GM12878 (cell line): ENCODE results near the gene RELL2. TPM values are rescaled to one million over a fixed set of nuclear protein-coding genes. Genes with fewer than 3 reads are reported as not detected.

Experiments
- ATAC-seq: fragments of 200-7000 bp; cut with Tn5 transposase; 3 replicates; pipeline ENCODE4 v1.9.1; 2020; ENCODE audit warnings: mild to moderate bottlenecking, moderate library complexity
- BruUV-seq: library from RNA; stranded (reverse); fragments of 400-500 nt; replicated peaks from 2 replicates; lab custom pipeline; 2021; lab: Mats Ljungman, UMichigan
- CTCF ChIA-PET: fragments of 300-600 bp; sonication (Branson Sonifier 250); formaldehyde crosslinking; extraction: SDS; loops from one replicate; lab custom pipeline; 2021; ENCODE audit warnings: inconsistent platforms; lab: Yijun Ruan, JAX
- POLR2A ChIA-PET: fragments of 350-600 bp; formaldehyde crosslinking; extraction: SDS; loops from one replicate; lab custom pipeline; 2021; ENCODE audit warnings: inconsistent platforms; lab: Charles Lee
- RAD21 ChIA-PET: fragments of 300-600 bp; sonication (Branson Sonifier 250); formaldehyde crosslinking; loops from one replicate; lab custom pipeline; 2023; ENCODE audit warnings: antibody characterized with exemption; ENCODE audit not compliant: unreplicated experiment; lab: Charles Lee
- SMC1A ChIA-PET: fragments of 300-600 bp; sonication (Branson Sonifier 250); formaldehyde crosslinking; loops from one replicate; lab custom pipeline; 2023; ENCODE audit not compliant: unreplicated experiment, uncharacterized antibody; lab: Charles Lee
- DNase-seq: peaks from one replicate; pipeline ENCODE4 v3.0.0-alpha.2; 2011; ENCODE audit warnings: low read depth, low spot score
- FAIRE-seq: peaks from 3 replicates; lab custom pipeline; 2011; peaks lifted over from hg19 to GRCh38; lab: Jason Lieb, UNC
- H2AFZ ChIP-seq: 2 replicates; pipeline ENCODE4 v1.6.0; 2011; ENCODE audit warnings: low read depth, low read length, control low read depth; ENCODE audit not compliant: control insufficient read depth
- H3K27ac ChIP-seq: 2 replicates; pipeline ENCODE4 v1.5.1; 2011; ENCODE audit warnings: control low read depth; ENCODE audit not compliant: control insufficient read depth, insufficient read depth
- H3K27me3 ChIP-seq, 2 experiments: replicated peaks in 1 of 2; 2 replicates each; pipeline versions ENCODE4 v1.6.0 to v1.6.1; 2011; ENCODE audit warnings: low read length in 1 of 2; ENCODE audit not compliant: control insufficient read depth in 2 of 2, insufficient read depth in 2 of 2
- H3K36me3 ChIP-seq, 2 experiments: 2 replicates each; pipeline ENCODE4 v1.5.1; 2011; ENCODE audit warnings: low read length in 1 of 2; ENCODE audit not compliant: control insufficient read depth in 2 of 2, insufficient read depth in 2 of 2
- H3K4me1 ChIP-seq: 2 replicates; pipeline ENCODE4 v1.6.1; 2011; ENCODE audit warnings: mild to moderate bottlenecking, low read length, moderate library complexity, mixed read lengths; ENCODE audit not compliant: control insufficient read depth, insufficient read depth
- H3K4me2 ChIP-seq: 2 replicates; pipeline ENCODE4 v1.6.0; 2011; ENCODE audit warnings: control low read depth; ENCODE audit not compliant: control insufficient read depth, insufficient read depth
- H3K4me3 ChIP-seq: fragments of 200-600 bp; sonication (generic); 2 replicates; pipeline ENCODE4 v1.5.1; 2016
- H3K79me2 ChIP-seq: 2 replicates; pipeline ENCODE4 v1.6.0; 2011; ENCODE audit warnings: low read length; ENCODE audit not compliant: control insufficient read depth, insufficient read depth
- H3K9ac ChIP-seq: 2 replicates; pipeline ENCODE4 v1.8.0; 2011; ENCODE audit warnings: low read length, control low read depth, mixed read lengths; ENCODE audit not compliant: control insufficient read depth, insufficient read depth
- H3K9me3 ChIP-seq: replicated peaks from 3 replicates; pipeline ENCODE4 v1.5.1; 2011; ENCODE audit warnings: mild to moderate bottlenecking, low read length; ENCODE audit not compliant: control insufficient read depth, insufficient read depth
- H4K20me1 ChIP-seq: 2 replicates; pipeline ENCODE4 v1.6.0; 2011; ENCODE audit not compliant: control insufficient read depth, insufficient read depth
- BCLAF1 ChIP-seq: fragments of 450-650 bp; IDR thresholded peaks from 2 replicates; pipeline ENCODE4 v1.6.1; 2017; ENCODE audit warnings: antibody characterized with exemption, mild to moderate bottlenecking, moderate library complexity
- CHD4 ChIP-seq: fragments of 200-600 bp; sonication (generic); IDR thresholded peaks from 2 replicates; pipeline ENCODE4 v1.6.1; 2016; ENCODE audit warnings: mild to moderate bottlenecking
- ETV6 ChIP-seq, 2 experiments: fragments of 450-650 bp in 1 of 2; IDR thresholded peaks in 1 of 2; conservative IDR thresholded peaks in 1 of 2; 2 replicates each; pipeline ENCODE4 v1.6.1; 2014; ENCODE audit warnings: antibody characterized with exemption in 1 of 2, borderline replicate concordance in 1 of 2, low read depth in 1 of 2, mild to moderate bottlenecking in 1 of 2, moderate library complexity in 1 of 2
- FOS ChIP-seq: IDR thresholded peaks from 3 replicates; pipeline ENCODE4 v1.6.1; 2011; ENCODE audit warnings: borderline replicate concordance; ENCODE audit not compliant: insufficient read length; ENCODE audit errors: extremely low read depth
- GABPA ChIP-seq: IDR thresholded peaks from 2 replicates; pipeline ENCODE4 v1.6.1; 2014; ENCODE audit warnings: antibody characterized with exemption, low read depth, mild to moderate bottlenecking, inconsistent platforms
- IRF5 ChIP-seq: fragments of 450-650 bp; IDR thresholded peaks from 2 replicates; pipeline ENCODE4 v1.6.1; 2017; ENCODE audit warnings: borderline replicate concordance
- NR2C1 ChIP-seq: fragments of 450-650 bp; IDR thresholded peaks from 2 replicates; pipeline ENCODE4 v1.6.1; 2017; ENCODE audit warnings: antibody characterized with exemption, mild to moderate bottlenecking, moderate library complexity
- NR2C2 ChIP-seq: IDR thresholded peaks from 2 replicates; pipeline ENCODE4 v1.6.1; 2011; ENCODE audit warnings: borderline replicate concordance, low read depth; ENCODE audit not compliant: control insufficient read depth, insufficient read length
- SPI1 ChIP-seq: IDR thresholded peaks from 2 replicates; pipeline ENCODE4 v1.6.1; 2011; ENCODE audit warnings: low read depth, mild to moderate bottlenecking, low read length, moderate library complexity, borderline replicate concordance; ENCODE audit not compliant: insufficient read depth
- TARDBP ChIP-seq: IDR thresholded peaks from 2 replicates; pipeline ENCODE4 v1.6.1; 2016; ENCODE audit warnings: borderline replicate concordance
- YBX1 ChIP-seq: fragments of 450-650 bp; IDR thresholded peaks from 2 replicates; pipeline ENCODE4 v1.6.1; 2016; ENCODE audit warnings: antibody characterized with exemption
- ZBTB33 ChIP-seq: fragments of 450-650 bp; IDR thresholded peaks from 2 replicates; pipeline ENCODE4 v1.6.1; 2017; ENCODE audit warnings: mild to moderate bottlenecking
- ZNF592 ChIP-seq: fragments of 450-650 bp; IDR thresholded peaks from 2 replicates; pipeline ENCODE4 v1.6.1; 2017; ENCODE audit warnings: mild to moderate bottlenecking, moderate library complexity
- in situ Hi-C: fragments of 300-500 bp; cut with MboI; formaldehyde crosslinking; loops from 9 replicates; pipeline ENCODE4 v1.14.3; 2018; ENCODE audit warnings: mixed read lengths
- intact Hi-C: fragments of 100-400 bp; cut with micrococcal nuclease; formaldehyde crosslinking; loops from one replicate; pipeline ENCODE4 v1.14.2; 2022; ENCODE audit not compliant: unreplicated experiment
- polyA plus RNA-seq, 11 experiments: library from polyadenylated mRNA; depleted of rRNA in 4 of 11; unstranded in 6 of 11; stranded (reverse) in 5 of 11; fragments of >200 nt; fragmentation: Nextera tagmentation in 4 of 11; fragmentation: Illumina TruSeq in 1 of 11; extraction: Ambion mirVana in 4 of 11; extraction: Trizol in 1 of 11; gene quantifications; 1 replicate in 1 of 11; 2 replicates in 10 of 11; pipeline versions ENCODE4 v1.2.1 to v1.2.3, GENCODE V29; 2011 to 2016; ENCODE audit warnings: inconsistent platforms in 2 of 11, missing spikeins in 2 of 11, low read depth in 1 of 11
- total RNA-seq, 4 experiments: library from RNA; depleted of rRNA in 3 of 4; stranded (reverse); fragments of >200 nt in 3 of 4; fragmentation: Illumina TruSeq in 1 of 4; extraction: Trizol in 1 of 4; gene quantifications; 2 replicates each; pipeline versions ENCODE4 v1.2.1 to v1.2.3, GENCODE V29; 2013 to 2021

Gene RELL2
- total and polyA plus RNA-seq, 10 of the 15 experiments (the other 5 are each of a cell fraction or from before 2014, with no cell fraction given): 0.23 to 21.4 (median 7.1) TPM

- ATAC-seq (no peak), DNase-seq (no peak), FAIRE-seq (no peak)
- BruUV-seq: no TSS peak
- Histone ChIP-seq H3K27me3 (peaks cover 2 to 12% of the 10 kb centered on the region in 2 experiments; a peak in 3 of 4 replicates), H3K36me3 (no peaks in the 10 kb centered on the region), H3K79me2 (no peaks in the 10 kb centered on the region), H3K9me3 (no peaks in the 10 kb centered on the region), H3K9ac (no peak overlapping the region), H3K4me2 (no peak overlapping the region), H2AFZ (no peak overlapping the region), H4K20me1 (no peaks in the 10 kb centered on the region), H3K27ac (no peak overlapping the region), H3K4me1 (no peaks in the 10 kb centered on the region), H3K4me3 (no peak overlapping the region)
- SMC1A ChIA-PET: interaction anchor here (0.8 to 1.3 kb wide), 2 partner anchors 8 to 239 kb away, joined by 3 to 4 read pairs; no protein-coding TSS in a partner anchor
- intact Hi-C loops: no loop called here
- CTCF ChIA-PET: interaction anchor here (0.9 to 1.8 kb wide), 4 partner anchors 8 to 91 kb away, joined by 4 to 7 read pairs (median 6); no protein-coding TSS in a partner anchor
- RAD21 ChIA-PET: interaction anchor here (0.9 kb wide), 1 partner anchor 92 kb away, joined by 3 read pairs; no protein-coding TSS in a partner anchor
- POLR2A ChIA-PET: interaction anchor here (0.5 to 0.9 kb wide), 3 partner anchors 10 to 239 kb away, joined by 4 to 6 read pairs (median 4); no protein-coding TSS in a partner anchor
- in situ Hi-C loops: no loop called here
- TF ChIP-seq ETV6 (conservative IDR thresholded peaks at IDR 0.05 in 1 of 2, IDR thresholded peaks at IDR 0.05 in 1 of 2; ENCODE audit: borderline replicate concordance in 1 of 2, low read depth in 1 of 2) (no peak), GABPA (no peak), BCLAF1 (no peak), YBX1 (no peak), NR2C2 (no peak), TARDBP (no peak), ZNF592 (no peak), NR2C1 (no peak), SPI1 (no peak), FOS (no peak), CHD4 (no peak), ZBTB33 (no peak), IRF5 (no peak)
Measured at GRCh38 chr5:141683596-141684141, 46.9 kb downstream of the RELL2 start.
